ENCODE data around the gene TALDO1. TPM values are rescaled to one million over a fixed set of nuclear protein-coding genes. Genes with fewer than 3 reads are reported as not detected.

The TALDO1 gene
- total and polyA plus RNA-seq, 12 donors: 55.3 to 124 (median 96.3) TPM

DNA sequence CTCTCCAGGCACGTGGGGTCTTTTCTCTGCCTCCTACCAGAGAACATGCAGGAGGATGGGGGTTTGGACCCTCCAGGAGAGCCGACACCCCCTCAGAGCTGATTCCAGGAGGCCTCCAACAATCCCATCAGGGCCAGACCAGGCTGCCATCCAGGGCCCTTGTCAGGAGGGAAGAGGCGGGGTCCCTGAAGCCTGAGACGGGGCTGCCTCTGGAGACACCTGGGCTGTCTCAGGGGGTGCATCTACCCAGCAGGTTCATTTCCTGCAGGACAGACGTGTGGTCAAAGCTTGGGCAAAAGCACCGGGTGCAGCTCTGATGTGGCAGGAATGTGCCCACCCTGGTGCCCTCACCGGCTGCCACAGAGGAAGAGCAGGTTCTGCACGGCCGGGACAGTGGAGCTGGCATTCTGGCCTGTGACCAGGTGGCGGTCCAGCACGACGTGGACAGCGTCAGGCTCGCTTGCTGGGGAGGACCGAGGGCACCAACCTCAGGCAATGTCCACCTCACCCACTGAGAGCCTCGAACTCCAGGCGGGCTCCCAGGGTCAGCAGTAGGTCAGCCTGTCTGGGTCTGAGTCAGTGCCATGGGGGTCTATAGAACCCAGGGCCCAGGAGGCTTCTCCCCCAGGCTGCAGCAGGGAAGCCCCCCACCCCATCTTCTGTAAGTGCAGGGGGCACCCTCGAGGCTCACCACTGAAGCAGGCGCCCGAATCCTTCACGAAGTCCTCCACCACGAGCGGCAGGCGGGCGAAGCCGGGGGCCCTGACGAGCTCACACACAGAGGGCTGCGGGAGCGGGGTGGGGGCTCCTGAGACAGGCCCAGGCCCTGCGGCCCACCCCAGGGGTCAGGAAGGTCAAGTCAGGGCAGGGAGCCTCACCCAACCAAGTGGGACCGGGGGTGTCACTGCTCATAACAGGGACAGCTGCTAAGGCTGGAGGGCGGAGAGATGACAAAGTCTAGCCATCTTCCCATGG lies 23.7 kb downstream of the TALDO1 start:
- Histone ChIP-seq H3K4me3 (no peak overlapping the region), H3K4me1 (peaks cover 0 to 20% (median 10%) of the 10 kb centered on the region in 9 donors), H3K9me3 (no peaks in the 10 kb centered on the region), H3K36me3 (peaks cover 0 to 79% (median 17%) of the 10 kb centered on the region in 9 donors), H3K27me3 (no peaks in the 10 kb centered on the region), H3K27ac (no peak overlapping the region)
- ATAC-seq: no peak
- TF ChIP-seq, protein P1, sequence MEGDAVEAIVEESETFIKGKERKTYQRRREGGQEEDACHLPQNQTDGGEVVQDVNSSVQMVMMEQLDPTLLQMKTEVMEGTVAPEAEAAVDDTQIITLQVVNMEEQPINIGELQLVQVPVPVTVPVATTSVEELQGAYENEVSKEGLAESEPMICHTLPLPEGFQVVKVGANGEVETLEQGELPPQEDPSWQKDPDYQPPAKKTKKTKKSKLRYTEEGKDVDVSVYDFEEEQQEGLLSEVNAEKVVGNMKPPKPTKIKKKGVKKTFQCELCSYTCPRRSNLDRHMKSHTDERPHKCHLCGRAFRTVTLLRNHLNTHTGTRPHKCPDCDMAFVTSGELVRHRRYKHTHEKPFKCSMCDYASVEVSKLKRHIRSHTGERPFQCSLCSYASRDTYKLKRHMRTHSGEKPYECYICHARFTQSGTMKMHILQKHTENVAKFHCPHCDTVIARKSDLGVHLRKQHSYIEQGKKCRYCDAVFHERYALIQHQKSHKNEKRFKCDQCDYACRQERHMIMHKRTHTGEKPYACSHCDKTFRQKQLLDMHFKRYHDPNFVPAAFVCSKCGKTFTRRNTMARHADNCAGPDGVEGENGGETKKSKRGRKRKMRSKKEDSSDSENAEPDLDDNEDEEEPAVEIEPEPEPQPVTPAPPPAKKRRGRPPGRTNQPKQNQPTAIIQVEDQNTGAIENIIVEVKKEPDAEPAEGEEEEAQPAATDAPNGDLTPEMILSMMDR (IDR thresholded peaks at IDR 0.05): no peak
- WGBS, 2 donors: 89 to 90% methylated on average over 32 of the region's 32 CpGs
- no peak for DNase-seq
- intact Hi-C loops (cut with DNase I): no loop called here

DNA sequence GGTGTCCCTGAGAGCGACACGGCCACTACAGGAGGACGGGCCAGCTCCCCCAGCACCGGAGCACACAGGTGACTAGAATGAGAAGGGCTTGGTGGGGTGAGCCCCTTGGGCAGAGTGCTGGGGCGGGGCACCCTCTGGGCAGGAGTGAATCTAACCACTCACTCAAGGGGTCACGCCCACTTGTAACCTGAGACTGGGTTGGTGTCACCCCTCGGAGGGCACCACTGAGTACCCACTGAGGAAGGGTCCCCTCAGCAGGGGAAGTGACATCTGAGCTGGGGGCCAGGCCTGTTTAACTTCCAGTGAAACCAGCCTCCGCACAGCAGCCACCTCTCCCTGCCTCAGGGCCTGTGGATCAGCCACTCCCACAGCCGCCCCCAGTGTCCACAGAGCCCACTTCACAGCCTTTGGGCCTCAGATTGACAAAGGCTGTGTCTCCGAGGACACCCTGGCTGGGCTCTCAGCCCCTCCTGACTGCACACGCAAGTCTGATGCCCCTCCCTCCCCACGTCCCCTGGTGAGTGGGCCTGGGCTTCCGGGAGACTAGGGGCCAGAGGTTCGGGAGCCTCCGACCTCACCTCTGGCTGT lies 24.4 kb downstream of the TALDO1 start:
- Histone ChIP-seq H3K27me3 (no peaks in the 10 kb centered on the region), H3K36me3 (peaks cover 0 to 71% (median 15%) of the 10 kb centered on the region in 9 donors), H3K4me1 (peaks cover 7 to 28% (median 18%) of the 10 kb centered on the region in 9 donors), H3K9me3 (no peaks in the 10 kb centered on the region), H3K4me3 (no peak overlapping the region), H3K27ac (no peak overlapping the region)
- no peak for ATAC-seq
- intact Hi-C loops (cut with DNase I): no loop called here
- WGBS, 2 donors: 81 to 83% methylated on average over 15 of the region's 15 CpGs
- TF ChIP-seq, protein P1 (IDR thresholded peaks at IDR 0.05): no peak
- DNase-seq: no peak

DNA sequence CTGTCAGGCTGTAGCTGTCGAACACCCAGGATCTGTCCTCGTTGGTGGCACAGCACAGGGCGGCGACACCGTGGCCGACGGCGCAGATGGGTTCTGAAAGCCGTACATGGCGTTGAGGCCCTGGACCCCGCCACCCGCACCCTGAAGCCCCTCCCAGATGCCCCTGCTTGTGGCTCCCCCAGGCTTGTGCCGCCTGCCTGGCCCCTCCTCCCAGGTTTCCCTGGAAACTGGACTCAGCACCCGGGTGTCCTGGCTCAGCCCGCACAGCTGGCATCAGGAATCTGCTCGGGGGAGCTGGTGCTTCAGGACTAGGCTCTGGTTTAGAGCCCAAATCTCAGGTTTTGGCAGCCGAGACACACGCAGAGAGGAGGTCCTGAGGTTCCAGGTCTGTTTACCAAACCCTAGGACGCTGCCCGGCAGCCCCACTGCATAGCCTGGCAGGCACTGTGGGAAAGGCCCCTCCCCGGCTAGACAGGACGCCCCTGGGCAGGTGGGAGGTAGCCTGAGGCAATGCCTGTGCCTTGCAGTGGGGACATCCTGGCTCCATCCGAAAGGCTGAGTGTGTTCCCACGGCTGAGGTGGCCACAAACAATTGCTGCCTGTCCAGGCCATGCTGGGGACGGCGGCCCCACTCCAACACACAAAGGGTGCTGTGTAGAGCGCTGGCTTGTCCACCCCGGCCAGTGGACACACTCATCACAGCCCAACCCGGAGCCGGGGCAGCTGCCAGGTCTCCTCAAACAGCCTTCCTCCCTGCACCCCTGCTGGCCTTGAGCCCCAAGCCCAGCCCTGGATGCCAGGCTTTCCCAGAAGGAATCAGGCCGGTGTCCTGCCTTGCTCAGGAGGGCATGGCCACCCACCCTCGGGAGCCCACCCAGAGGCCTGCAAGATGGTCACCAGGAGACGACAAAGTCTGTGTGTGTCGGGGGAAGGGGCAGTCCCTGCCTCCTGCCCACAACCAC lies 25.4 kb downstream of the TALDO1 start:
- ATAC-seq (no peak), DNase-seq (no peak)
- H3K27ac ChIP-seq: no peak overlapping the region
- intact Hi-C loops (cut with DNase I): no loop called here
- TF ChIP-seq, protein P1 (IDR thresholded peaks at IDR 0.05): no peak
- 81 to 82% methylated on average over 34 of the region's 34 CpGs for WGBS, 2 donors
- peaks cover 0 to 61% (median 12%) of the 10 kb centered on the region in 9 donors for H3K36me3 ChIP-seq
- H3K9me3 ChIP-seq: no peaks in the 10 kb centered on the region
- H3K27me3 ChIP-seq: no peaks in the 10 kb centered on the region
- H3K4me1 ChIP-seq: peaks cover 8 to 31% (median 20%) of the 10 kb centered on the region in 9 donors
- no peak overlapping the region for H3K4me3 ChIP-seq

DNA sequence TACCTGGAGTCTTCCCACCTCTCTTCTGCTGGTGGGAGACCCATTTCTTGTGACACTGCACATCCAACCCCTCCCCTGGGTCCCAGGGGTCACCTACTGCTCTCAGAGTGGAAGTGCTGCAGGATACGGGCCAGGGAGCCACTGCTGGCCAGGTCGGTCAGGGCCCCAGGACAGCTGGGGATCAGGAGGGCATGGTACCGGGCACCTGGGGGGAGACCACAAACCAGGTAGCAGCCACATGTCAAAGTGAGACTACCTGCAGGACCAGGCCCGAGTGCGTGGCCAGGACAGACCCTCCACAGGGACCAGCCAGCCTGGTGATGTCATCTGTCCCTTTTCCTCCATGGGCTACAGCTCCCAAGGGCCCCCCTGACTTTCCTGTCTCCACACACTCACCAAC lies 26.2 kb downstream of the TALDO1 start:
- intact Hi-C loops (cut with DNase I): no loop called here
- DNase-seq (no peak), ATAC-seq (no peak)
- Histone ChIP-seq H3K36me3 (peaks cover 0 to 57% (median 12%) of the 10 kb centered on the region in 9 donors), H3K9me3 (no peaks in the 10 kb centered on the region), H3K27ac (no peak overlapping the region), H3K27me3 (no peaks in the 10 kb centered on the region), H3K4me1 (peaks cover 8 to 38% (median 23%) of the 10 kb centered on the region in 9 donors), H3K4me3 (no peak overlapping the region)
- TF ChIP-seq, protein P1 (IDR thresholded peaks at IDR 0.05): no peak
- 85 to 93% methylated on average over 5 of the region's 5 CpGs for WGBS, 2 donors
